ENCODE results near the gene CCDC92B. TPM values are rescaled to one million over a fixed set of nuclear protein-coding genes. Genes with fewer than 3 reads are reported as not detected.
"Not testable (repeated sequence)": the region's sequence is repeated elsewhere in the genome, so short reads cannot be mapped to it uniquely, and the experiment has no call there.

The CCDC92B gene
- total and polyA plus RNA-seq, 9 of the 15 experiments (the other 6 are each of a cell fraction or from before 2014, with no cell fraction given): not detected

DNA sequence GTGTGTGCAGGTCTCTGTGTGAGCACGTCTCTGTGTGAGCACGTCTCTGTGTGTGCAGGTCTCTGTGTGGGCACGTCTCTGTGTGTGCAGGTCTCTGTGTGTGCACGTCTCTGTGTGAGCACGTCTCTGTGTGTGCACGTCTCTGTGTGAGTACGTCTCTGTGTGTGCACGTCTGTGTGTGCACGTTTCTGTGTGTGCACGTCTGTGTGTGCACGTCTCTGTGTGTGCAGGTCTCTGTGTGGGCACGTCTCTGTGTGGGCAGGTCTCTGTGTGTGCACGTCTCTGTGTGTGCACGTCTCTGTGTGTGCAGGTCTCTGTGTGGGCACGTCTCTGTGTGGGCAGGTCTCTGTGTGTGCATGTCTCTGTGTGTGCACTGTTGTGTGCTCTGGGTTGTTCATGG, 32.1 kb upstream of the CCDC92B start:
- H3K4me3 ChIP-seq; H4K20me1 ChIP-seq (replicated peaks; ENCODE audit: control insufficient read depth, insufficient read depth, low read length); ATAC-seq; in situ Hi-C loops (cut with MboI); H3K27me3 ChIP-seq (ENCODE audit: control insufficient read depth in 2 of 2, insufficient read depth in 2 of 2, low read length in 2 of 2); H3K9me1 ChIP-seq (ENCODE audit: control insufficient read depth, insufficient read depth, low read length); FAIRE-seq; H3K27ac ChIP-seq (ENCODE audit: extremely low read depth, low read depth, low read length); DNase-seq (ENCODE audit: extremely low read depth in 1 of 4, low spot score in 3 of 4); H3K9ac ChIP-seq (ENCODE audit: insufficient read depth in 1 of 2, low read depth in 2 of 2, low read length in 2 of 2); H3K36me3 ChIP-seq (ENCODE audit: control insufficient read depth, insufficient read depth, low read length); BruUV-seq (replicated peaks); H3K79me2 ChIP-seq (ENCODE audit: control insufficient read depth, insufficient read depth, low read length); H3K9me3 ChIP-seq (replicated peaks; ENCODE audit: control insufficient read depth, insufficient read depth, low read depth, low read length); intact Hi-C loops (cut with micrococcal nuclease); H3K4me2 ChIP-seq (ENCODE audit: insufficient read depth, low read length); H2AFZ ChIP-seq (ENCODE audit: low read depth, low read length); POLR2A ChIA-PET; CTCF ChIA-PET (ENCODE audit: low intra/inter-chr PET ratio): not testable (repeated sequence)
- H3K4me1 ChIP-seq (replicated peaks in 1 of 2; ENCODE audit: control insufficient read depth in 2 of 2, insufficient read depth in 2 of 2, low read length in 2 of 2): peaks cover 0 to 22% of the 10 kb centered on the region in 2 experiments; a peak in 3 of 5 replicates
- peak in 1 of 2 experiments; percentile 22; a peak in 1 of 4 replicates for TF ChIP-seq KDM1A (IDR thresholded peaks at IDR 0.05)
- 0% methylated on average over 9 of the region's 15 CpGs for WGBS (ENCODE audit: insufficient coverage, low coverage, missing lambda C conversion rate)

DNA sequence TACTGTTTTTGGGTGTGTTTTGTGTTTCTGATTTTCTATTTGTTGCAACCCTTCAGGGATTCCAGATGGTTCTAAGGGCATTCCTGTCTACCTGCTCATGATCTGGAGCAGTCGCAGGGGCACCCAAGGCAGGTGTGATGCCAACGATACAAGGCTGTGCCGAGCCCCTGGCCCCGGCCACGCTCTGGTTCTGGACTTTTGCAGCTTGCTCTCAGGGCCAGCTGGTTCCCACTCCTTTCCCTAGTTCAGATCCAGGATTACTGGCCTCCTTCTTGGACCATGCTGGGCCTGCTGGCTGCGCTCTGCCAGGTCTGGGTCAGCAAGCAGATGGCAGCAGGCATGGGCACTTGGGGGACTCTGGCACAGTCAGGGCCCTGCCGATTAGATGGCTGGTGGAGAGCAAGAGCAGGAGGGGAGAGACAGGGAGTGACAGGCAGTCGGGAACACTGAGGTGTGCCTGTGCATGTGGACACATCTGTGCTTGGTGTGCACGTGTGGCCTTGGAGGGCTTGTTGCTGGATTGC, 31.5 kb upstream of the CCDC92B start:
- WGBS (ENCODE audit: insufficient coverage, low coverage, missing lambda C conversion rate): 8% methylated on average over 8 of the region's 9 CpGs
- no peak overlapping the region for H3K27ac ChIP-seq (ENCODE audit: extremely low read depth, low read depth, low read length)
- no peak for TF ChIP-seq ZNF696 (CRISPR knock-in tag; conservative IDR thresholded peaks at IDR 0.05)
- no peak for TF ChIP-seq PURB (CRISPR knock-in tag; IDR thresholded peaks at IDR 0.05; ENCODE audit: low read depth)
- TF ChIP-seq, protein P1, sequence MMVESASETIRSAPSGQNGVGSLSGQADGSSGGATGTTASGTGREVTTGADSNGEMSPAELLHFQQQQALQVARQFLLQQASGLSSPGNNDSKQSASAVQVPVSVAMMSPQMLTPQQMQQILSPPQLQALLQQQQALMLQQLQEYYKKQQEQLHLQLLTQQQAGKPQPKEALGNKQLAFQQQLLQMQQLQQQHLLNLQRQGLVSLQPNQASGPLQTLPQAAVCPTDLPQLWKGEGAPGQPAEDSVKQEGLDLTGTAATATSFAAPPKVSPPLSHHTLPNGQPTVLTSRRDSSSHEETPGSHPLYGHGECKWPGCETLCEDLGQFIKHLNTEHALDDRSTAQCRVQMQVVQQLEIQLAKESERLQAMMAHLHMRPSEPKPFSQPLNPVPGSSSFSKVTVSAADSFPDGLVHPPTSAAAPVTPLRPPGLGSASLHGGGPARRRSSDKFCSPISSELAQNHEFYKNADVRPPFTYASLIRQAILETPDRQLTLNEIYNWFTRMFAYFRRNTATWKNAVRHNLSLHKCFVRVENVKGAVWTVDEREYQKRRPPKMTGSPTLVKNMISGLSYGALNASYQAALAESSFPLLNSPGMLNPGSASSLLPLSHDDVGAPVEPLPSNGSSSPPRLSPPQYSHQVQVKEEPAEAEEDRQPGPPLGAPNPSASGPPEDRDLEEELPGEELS (CRISPR knock-in tag; IDR thresholded peaks at IDR 0.05; ENCODE audit: borderline replicate concordance): no peak
- TF ChIP-seq, protein P2, sequence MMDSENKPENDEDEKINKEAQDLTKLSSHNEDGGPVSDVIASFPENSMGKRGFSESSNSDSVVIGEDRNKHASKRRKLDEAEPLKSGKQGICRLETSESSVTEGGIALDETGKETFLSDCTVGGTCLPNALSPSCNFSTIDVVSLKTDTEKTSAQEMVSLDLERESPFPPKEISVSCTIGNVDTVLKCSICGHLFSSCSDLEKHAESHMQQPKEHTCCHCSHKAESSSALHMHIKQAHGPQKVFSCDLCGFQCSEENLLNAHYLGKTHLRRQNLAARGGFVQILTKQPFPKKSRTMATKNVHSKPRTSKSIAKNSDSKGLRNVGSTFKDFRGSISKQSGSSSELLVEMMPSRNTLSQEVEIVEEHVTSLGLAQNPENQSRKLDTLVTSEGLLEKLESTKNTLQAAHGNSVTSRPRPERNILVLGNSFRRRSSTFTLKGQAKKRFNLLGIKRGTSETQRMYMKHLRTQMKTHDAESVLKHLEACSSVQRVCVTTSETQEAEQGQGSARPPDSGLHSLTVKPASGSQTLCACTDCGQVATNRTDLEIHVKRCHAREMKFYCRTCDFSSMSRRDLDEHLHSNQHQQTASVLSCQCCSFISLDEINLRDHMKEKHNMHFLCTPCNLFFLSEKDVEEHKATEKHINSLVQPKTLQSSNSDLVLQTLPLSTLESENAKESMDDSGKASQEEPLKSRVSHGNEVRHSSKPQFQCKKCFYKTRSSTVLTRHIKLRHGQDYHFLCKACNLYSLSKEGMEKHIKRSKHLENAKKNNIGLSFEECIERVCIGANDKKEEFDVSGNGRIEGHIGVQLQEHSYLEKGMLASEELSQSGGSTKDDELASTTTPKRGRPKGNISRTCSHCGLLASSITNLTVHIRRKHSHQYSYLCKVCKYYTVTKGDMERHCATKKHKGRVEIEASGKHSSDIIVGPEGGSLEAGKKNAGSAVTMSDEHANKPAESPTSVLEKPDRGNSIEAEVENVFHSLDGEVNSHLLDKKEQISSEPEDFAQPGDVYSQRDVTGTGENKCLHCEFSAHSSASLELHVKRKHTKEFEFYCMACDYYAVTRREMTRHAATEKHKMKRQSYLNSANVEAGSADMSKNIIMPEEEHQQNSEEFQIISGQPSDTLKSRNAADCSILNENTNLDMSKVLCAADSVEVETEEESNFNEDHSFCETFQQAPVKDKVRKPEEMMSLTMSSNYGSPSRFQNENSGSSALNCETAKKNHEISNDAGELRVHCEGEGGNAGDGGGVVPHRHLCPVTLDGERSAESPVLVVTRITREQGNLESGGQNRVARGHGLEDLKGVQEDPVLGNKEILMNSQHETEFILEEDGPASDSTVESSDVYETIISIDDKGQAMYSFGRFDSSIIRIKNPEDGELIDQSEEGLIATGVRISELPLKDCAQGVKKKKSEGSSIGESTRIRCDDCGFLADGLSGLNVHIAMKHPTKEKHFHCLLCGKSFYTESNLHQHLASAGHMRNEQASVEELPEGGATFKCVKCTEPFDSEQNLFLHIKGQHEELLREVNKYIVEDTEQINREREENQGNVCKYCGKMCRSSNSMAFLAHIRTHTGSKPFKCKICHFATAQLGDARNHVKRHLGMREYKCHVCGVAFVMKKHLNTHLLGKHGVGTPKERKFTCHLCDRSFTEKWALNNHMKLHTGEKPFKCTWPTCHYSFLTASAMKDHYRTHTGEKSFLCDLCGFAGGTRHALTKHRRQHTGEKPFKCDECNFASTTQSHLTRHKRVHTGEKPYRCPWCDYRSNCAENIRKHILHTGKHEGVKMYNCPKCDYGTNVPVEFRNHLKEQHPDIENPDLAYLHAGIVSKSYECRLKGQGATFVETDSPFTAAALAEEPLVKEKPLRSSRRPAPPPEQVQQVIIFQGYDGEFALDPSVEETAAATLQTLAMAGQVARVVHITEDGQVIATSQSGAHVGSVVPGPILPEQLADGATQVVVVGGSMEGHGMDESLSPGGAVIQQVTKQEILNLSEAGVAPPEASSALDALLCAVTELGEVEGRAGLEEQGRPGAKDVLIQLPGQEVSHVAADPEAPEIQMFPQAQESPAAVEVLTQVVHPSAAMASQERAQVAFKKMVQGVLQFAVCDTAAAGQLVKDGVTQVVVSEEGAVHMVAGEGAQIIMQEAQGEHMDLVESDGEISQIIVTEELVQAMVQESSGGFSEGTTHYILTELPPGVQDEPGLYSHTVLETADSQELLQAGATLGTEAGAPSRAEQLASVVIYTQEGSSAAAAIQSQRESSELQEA (IDR thresholded peaks at IDR 0.05; ENCODE audit: low read depth): no peak

More for the DNA sequence above, 31.5 kb upstream of the CCDC92B start:
- peaks cover 3 to 9% of the 10 kb centered on the region in 2 experiments; a peak in 2 of 5 replicates for H3K27me3 ChIP-seq (ENCODE audit: control insufficient read depth in 2 of 2, insufficient read depth in 2 of 2, low read length in 2 of 2)
- CTCF ChIA-PET (ENCODE audit: low intra/inter-chr PET ratio): no interaction called here
- POLR2A ChIA-PET: no interaction called here
- no peaks in the 10 kb centered on the region for H3K9me3 ChIP-seq (replicated peaks; ENCODE audit: control insufficient read depth, insufficient read depth, low read depth, low read length)
- H3K4me3 ChIP-seq: no peak overlapping the region
- H3K9me1 ChIP-seq (ENCODE audit: control insufficient read depth, insufficient read depth, low read length): no peaks in the 10 kb centered on the region
- no peaks in the 10 kb centered on the region; the same call in 1 of the 2 replicates for H4K20me1 ChIP-seq (replicated peaks; ENCODE audit: control insufficient read depth, insufficient read depth, low read length)
- intact Hi-C loops (cut with micrococcal nuclease): no loop called here
- no peak overlapping the region for H3K4me2 ChIP-seq (ENCODE audit: insufficient read depth, low read length)
- DNase-seq (ENCODE audit: extremely low read depth in 1 of 4, low spot score in 3 of 4) (no peak), ATAC-seq (no peak), FAIRE-seq (no peak)
- in situ Hi-C loops (cut with MboI): no loop called here
- no peaks in the 10 kb centered on the region for H3K79me2 ChIP-seq (ENCODE audit: control insufficient read depth, insufficient read depth, low read length)
- no peak overlapping the region for H2AFZ ChIP-seq (ENCODE audit: low read depth, low read length)
- no peak overlapping the region for H3K9ac ChIP-seq (ENCODE audit: insufficient read depth in 1 of 2, low read depth in 2 of 2, low read length in 2 of 2)
- BruUV-seq (replicated peaks): no TSS peak
- H3K36me3 ChIP-seq (ENCODE audit: control insufficient read depth, insufficient read depth, low read length): no peaks in the 10 kb centered on the region
- H3K4me1 ChIP-seq (replicated peaks in 1 of 2; ENCODE audit: control insufficient read depth in 2 of 2, insufficient read depth in 2 of 2, low read length in 2 of 2): peaks cover 0 to 17% of the 10 kb centered on the region in 2 experiments; a peak in 3 of 5 replicates
